ENCODE results near the gene SORCS1.

Gene SORCS1

GRCh38 chr10:107072028-107072427 lies 92.5 kb downstream of the SORCS1 start:
- Histone ChIP-seq H3K36me3 (ENCODE audit: low read length) (no peaks in the 10 kb centered on the region), H3K79me2 (ENCODE audit: insufficient read depth, low read length) (no peaks in the 10 kb centered on the region), H3K4me2 (ENCODE audit: low read depth, low read length, poor library complexity, severe bottlenecking) (no peak overlapping the region), H3K27ac (ENCODE audit: low read depth, low read length) (no peak overlapping the region), H2AFZ (ENCODE audit: low read depth, low read length, severe bottlenecking) (no peak overlapping the region), H3K9me2 (replicated peaks; ENCODE audit: insufficient read depth, low read length) (no peaks in the 10 kb centered on the region), H3F3A (ENCODE audit: insufficient read depth) (no peaks in the 10 kb centered on the region), H3K27me3 (ENCODE audit: low read length) (no peaks in the 10 kb centered on the region), H3K4me3 (ENCODE audit: insufficient read depth, low read length, poor library complexity, severe bottlenecking) (no peak overlapping the region), H3K9me3 (ENCODE audit: insufficient read depth, low read length) (no peaks in the 10 kb centered on the region), H4K20me1 (ENCODE audit: low read depth, low read length) (no peaks in the 10 kb centered on the region), H3K9ac (ENCODE audit: low read length) (no peak overlapping the region)
- no peak for TF ChIP-seq EZH2phosphoT487 (conservative IDR thresholded peaks at IDR 0.05; ENCODE audit: low read length)
- TF ChIP-seq, protein P1, sequence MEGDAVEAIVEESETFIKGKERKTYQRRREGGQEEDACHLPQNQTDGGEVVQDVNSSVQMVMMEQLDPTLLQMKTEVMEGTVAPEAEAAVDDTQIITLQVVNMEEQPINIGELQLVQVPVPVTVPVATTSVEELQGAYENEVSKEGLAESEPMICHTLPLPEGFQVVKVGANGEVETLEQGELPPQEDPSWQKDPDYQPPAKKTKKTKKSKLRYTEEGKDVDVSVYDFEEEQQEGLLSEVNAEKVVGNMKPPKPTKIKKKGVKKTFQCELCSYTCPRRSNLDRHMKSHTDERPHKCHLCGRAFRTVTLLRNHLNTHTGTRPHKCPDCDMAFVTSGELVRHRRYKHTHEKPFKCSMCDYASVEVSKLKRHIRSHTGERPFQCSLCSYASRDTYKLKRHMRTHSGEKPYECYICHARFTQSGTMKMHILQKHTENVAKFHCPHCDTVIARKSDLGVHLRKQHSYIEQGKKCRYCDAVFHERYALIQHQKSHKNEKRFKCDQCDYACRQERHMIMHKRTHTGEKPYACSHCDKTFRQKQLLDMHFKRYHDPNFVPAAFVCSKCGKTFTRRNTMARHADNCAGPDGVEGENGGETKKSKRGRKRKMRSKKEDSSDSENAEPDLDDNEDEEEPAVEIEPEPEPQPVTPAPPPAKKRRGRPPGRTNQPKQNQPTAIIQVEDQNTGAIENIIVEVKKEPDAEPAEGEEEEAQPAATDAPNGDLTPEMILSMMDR (IDR thresholded peaks at IDR 0.05; ENCODE audit: insufficient read depth, low read length, poor library complexity, severe bottlenecking): no peak

DNA sequence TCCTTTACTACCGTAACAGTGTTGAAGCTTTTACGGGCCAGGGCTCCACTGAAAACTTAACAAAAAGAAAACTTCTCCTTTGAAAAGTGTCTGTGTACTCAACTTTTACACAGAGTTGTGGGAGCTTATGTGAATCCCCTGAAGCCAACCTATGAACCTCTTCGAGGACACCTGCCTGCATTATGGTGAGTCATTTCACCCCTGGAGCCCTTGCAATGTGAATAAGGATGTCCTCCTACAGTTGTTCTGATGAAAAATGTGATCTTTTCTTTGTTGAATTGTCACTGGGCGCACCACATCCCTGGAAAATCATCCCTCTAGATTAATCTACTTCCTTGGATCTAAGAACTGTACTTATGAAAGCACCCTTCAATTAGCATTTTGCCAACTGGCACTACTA lies 93.2 kb downstream of the SORCS1 start:
- Histone ChIP-seq H3F3A (ENCODE audit: insufficient read depth) (no peaks in the 10 kb centered on the region), H3K4me2 (ENCODE audit: low read depth, low read length, poor library complexity, severe bottlenecking) (no peak overlapping the region), H2AFZ (ENCODE audit: low read depth, low read length, severe bottlenecking) (no peak overlapping the region), H3K36me3 (ENCODE audit: low read length) (no peaks in the 10 kb centered on the region), H3K9me2 (replicated peaks; ENCODE audit: insufficient read depth, low read length) (no peaks in the 10 kb centered on the region), H3K27ac (ENCODE audit: low read depth, low read length) (no peak overlapping the region), H3K4me3 (ENCODE audit: insufficient read depth, low read length, poor library complexity, severe bottlenecking) (no peak overlapping the region), H3K79me2 (ENCODE audit: insufficient read depth, low read length) (no peaks in the 10 kb centered on the region), H3K9ac (ENCODE audit: low read length) (no peak overlapping the region), H3K9me3 (ENCODE audit: insufficient read depth, low read length) (no peaks in the 10 kb centered on the region), H3K27me3 (ENCODE audit: low read length) (no peaks in the 10 kb centered on the region), H4K20me1 (ENCODE audit: low read depth, low read length) (no peaks in the 10 kb centered on the region)
- TF ChIP-seq EZH2phosphoT487 (conservative IDR thresholded peaks at IDR 0.05; ENCODE audit: low read length): no peak
- TF ChIP-seq, protein P1 (IDR thresholded peaks at IDR 0.05; ENCODE audit: insufficient read depth, low read length, poor library complexity, severe bottlenecking): no peak

DNA sequence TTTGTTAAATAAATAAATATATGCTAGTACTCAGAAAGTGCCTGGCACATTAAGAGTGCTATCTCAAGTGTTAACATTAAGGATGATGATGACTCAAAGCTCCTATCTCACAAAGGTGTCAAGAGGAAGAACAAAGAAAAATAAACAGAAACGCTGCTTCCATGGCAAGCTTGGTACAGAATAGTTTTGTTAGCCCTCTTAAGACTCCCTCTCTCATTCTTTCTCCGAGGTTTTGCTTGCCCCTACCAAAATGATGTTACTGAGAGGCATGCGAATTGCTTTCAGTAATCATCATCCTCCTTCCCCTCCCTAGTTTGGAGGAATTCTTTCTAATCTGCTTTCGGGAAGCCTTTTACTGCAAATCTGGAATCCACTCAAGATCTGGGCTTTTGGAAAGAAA lies 96.7 kb downstream of the SORCS1 start:
- Histone ChIP-seq H3K79me2 (ENCODE audit: insufficient read depth, low read length) (no peaks in the 10 kb centered on the region), H3F3A (ENCODE audit: insufficient read depth) (no peaks in the 10 kb centered on the region), H4K20me1 (ENCODE audit: low read depth, low read length) (no peaks in the 10 kb centered on the region), H3K4me3 (ENCODE audit: insufficient read depth, low read length, poor library complexity, severe bottlenecking) (no peak overlapping the region), H3K27ac (ENCODE audit: low read depth, low read length) (no peak overlapping the region), H3K9me2 (replicated peaks; ENCODE audit: insufficient read depth, low read length) (no peaks in the 10 kb centered on the region), H3K9ac (ENCODE audit: low read length) (no peak overlapping the region), H3K36me3 (ENCODE audit: low read length) (no peaks in the 10 kb centered on the region), H3K4me2 (ENCODE audit: low read depth, low read length, poor library complexity, severe bottlenecking) (no peak overlapping the region), H3K9me3 (ENCODE audit: insufficient read depth, low read length) (no peaks in the 10 kb centered on the region), H3K27me3 (ENCODE audit: low read length) (no peaks in the 10 kb centered on the region), H2AFZ (ENCODE audit: low read depth, low read length, severe bottlenecking) (no peak overlapping the region)
- TF ChIP-seq EZH2phosphoT487 (conservative IDR thresholded peaks at IDR 0.05; ENCODE audit: low read length): no peak
- TF ChIP-seq, protein P1 (IDR thresholded peaks at IDR 0.05; ENCODE audit: insufficient read depth, low read length, poor library complexity, severe bottlenecking): no peak
